CD4-positive, alpha-beta T cell (primary cell): ENCODE data around the gene OSBPL5. TPM values are rescaled to one million over a fixed set of nuclear protein-coding genes. Genes with fewer than 3 reads are reported as not detected.

Source experiments
- ATAC-seq: fragments of 200-7000 bp; cut with Tn5 transposase; one replicate; pipeline ENCODE4 v1.10.0; 2022; ENCODE audit warnings: mild to moderate bottlenecking; ENCODE audit not compliant: poor library complexity
- CTCF ChIA-PET: fragments of 350-600 bp; sonication (Branson Sonifier 250); formaldehyde crosslinking; loops from one replicate; lab custom pipeline; 2021; ENCODE audit warnings: antibody characterized with exemption, inconsistent platforms; lab: Charles Lee
- POLR2A ChIA-PET: fragments of 350-600 bp; sonication (Branson Sonifier 250); formaldehyde crosslinking; loops from one replicate; lab custom pipeline; 2021; ENCODE audit warnings: antibody characterized with exemption, inconsistent platforms; lab: Charles Lee
- DNase-seq, 14 experiments: peaks; one replicate each; pipeline ENCODE4 v3.0.0-alpha.2; 2013 to 2020; ENCODE audit warnings: mixed read lengths in 2 of 14
- H3K27ac ChIP-seq, 2 donors: one replicate each; pipeline versions ENCODE4 v1.5.1 to v1.7.0; 2013; ENCODE audit warnings: low read length in 2 of 2, low read depth in 1 of 2, mild to moderate bottlenecking in 1 of 2
- H3K27me3 ChIP-seq, 2 experiments: 1 replicate in 1 of 2; 2 replicates in 1 of 2; pipeline versions ENCODE4 v1.6.1 to v1.7.0; 2013; ENCODE audit warnings: low read length in 2 of 2, control low read depth in 1 of 2, mild to moderate bottlenecking in 1 of 2, moderate library complexity in 1 of 2; ENCODE audit not compliant: insufficient read depth in 2 of 2, control insufficient read depth in 1 of 2
- H3K36me3 ChIP-seq: one replicate; pipeline ENCODE4 v1.6.1; 2013; ENCODE audit warnings: low read length, control low read depth; ENCODE audit not compliant: insufficient read depth
- H3K4me1 ChIP-seq: one replicate; pipeline ENCODE4 v1.6.1; 2013; ENCODE audit warnings: low read length, control low read depth; ENCODE audit not compliant: insufficient read depth
- H3K4me3 ChIP-seq: one replicate; pipeline ENCODE4 v1.5.1; 2013; ENCODE audit warnings: mild to moderate bottlenecking, low read length, moderate library complexity
- H3K9me3 ChIP-seq, 2 experiments: 1 replicate in 1 of 2; 2 replicates in 1 of 2; pipeline versions ENCODE4 v1.6.1 to v1.7.0; 2013; ENCODE audit warnings: low read length in 2 of 2, mild to moderate bottlenecking in 2 of 2, control low read depth in 1 of 2, moderate library complexity in 1 of 2; ENCODE audit not compliant: control insufficient read depth in 1 of 2, insufficient read depth in 1 of 2
- H3K27ac Mint-ChIP-seq: one replicate; pipeline ENCODE4 v1.8.0; 2020; ENCODE audit warnings: mixed read lengths
- H3K27me3 Mint-ChIP-seq: one replicate; pipeline ENCODE4 v1.8.0; 2021; ENCODE audit warnings: mixed read lengths
- H3K36me3 Mint-ChIP-seq: one replicate; pipeline ENCODE4 v1.8.0; 2021; ENCODE audit warnings: low read depth, mixed read lengths
- H3K4me1 Mint-ChIP-seq: one replicate; pipeline ENCODE4 v1.8.0; 2021; ENCODE audit warnings: low read depth, mixed read lengths
- H3K4me3 Mint-ChIP-seq: one replicate; pipeline ENCODE4 v1.8.0; 2020; ENCODE audit warnings: mild to moderate bottlenecking, mixed read lengths
- H3K9me3 Mint-ChIP-seq: one replicate; pipeline ENCODE4 v1.8.0; 2020; ENCODE audit warnings: mixed read lengths
- CTCF ChIP-seq: fragments of 200-600 bp; IDR thresholded peaks from one replicate; pipeline ENCODE4 v1.8.0; 2022; ENCODE audit warnings: antibody characterized with exemption, mild to moderate bottlenecking
- intact Hi-C, 2 experiments: fragments of 100-400 bp; cut with DNase I in 1 of 2; cut with micrococcal nuclease in 1 of 2; formaldehyde crosslinking; loops; one replicate each; pipeline versions ENCODE4 v1.15.1 to v1.9.0; 2023 to 2025; cut with DNase I, micrococcal nuclease
- total RNA-seq, 174 experiments: library from RNA in 2 of 174; stranded (reverse) in 2 of 174; gene quantifications; one replicate each; pipeline ENCODE4 v1.2.3 and lab custom pipeline; 2021 to 2026

Gene OSBPL5
- total RNA-seq, 2 experiments from 2014 or later, result 6.7 to 9.1 TPM

DNA sequence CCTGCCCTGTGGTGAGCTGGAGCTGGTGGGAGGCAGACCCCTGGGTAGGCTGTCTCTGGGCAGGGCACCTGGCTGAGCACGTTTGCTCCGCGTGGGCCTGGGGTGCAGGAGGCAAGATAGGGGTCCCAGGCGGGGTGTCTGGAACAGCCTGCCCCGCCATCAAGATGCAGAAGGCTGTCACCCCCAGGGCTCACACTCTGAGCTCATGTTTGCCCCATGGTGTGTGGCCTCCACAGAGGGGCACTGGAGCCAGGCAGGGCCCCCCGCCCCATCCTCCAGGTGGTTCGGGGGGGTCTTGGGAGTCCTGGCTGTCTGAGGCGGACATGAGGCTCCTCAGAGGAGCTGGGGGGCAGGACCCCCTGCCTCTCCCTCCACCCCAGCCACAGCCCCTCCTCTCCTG is 79.0 kb downstream of the OSBPL5 start:
- no peaks in the 10 kb centered on the region for H3K27me3 Mint-ChIP-seq
- no peak for DNase-seq
- no peak overlapping the region for H3K4me3 Mint-ChIP-seq
- Histone ChIP-seq H3K4me1 (no peaks in the 10 kb centered on the region), H3K36me3 (no peaks in the 10 kb centered on the region), H3K4me3 (no peak overlapping the region), H3K27ac (no peak overlapping the region), H3K27me3 (no peaks in the 10 kb centered on the region), H3K9me3 (no peaks in the 10 kb centered on the region)
- H3K27ac Mint-ChIP-seq, result no peak overlapping the region
- no peaks in the 10 kb centered on the region for H3K9me3 Mint-ChIP-seq
- POLR2A ChIA-PET, result interaction anchor here (0.8 kb wide), 1 partner anchor 71 kb away, joined by 3 read pairs; no protein-coding TSS in a partner anchor
- intact Hi-C loops, result no loop called here
- H3K36me3 Mint-ChIP-seq, result no peaks in the 10 kb centered on the region
- no peak for ATAC-seq
- no peak for TF ChIP-seq CTCF
- H3K4me1 Mint-ChIP-seq, result no peaks in the 10 kb centered on the region
- CTCF ChIA-PET, result no interaction called here

DNA sequence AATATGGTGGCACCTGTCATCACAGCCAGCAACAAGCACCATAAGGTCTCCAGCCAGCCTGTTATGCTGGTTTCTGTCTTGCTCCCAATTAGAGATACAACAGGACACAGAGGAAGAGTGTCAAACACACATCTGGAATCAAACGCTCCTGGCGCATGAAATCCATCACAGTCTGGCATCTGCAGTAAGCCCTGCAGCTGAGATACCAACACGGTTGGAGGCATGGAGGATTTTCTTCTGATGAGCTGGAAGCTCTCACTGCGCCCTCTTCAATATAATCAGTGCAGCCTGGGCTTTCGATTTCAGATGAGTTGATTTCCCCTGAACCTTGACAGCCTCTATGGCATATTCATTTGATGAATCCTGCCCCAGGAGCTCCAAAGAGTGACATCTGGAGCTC is 80.1 kb downstream of the OSBPL5 start:
- Histone ChIP-seq H3K9me3 (no peaks in the 10 kb centered on the region), H3K27ac (no peak overlapping the region), H3K4me3 (no peak overlapping the region), H3K4me1 (no peaks in the 10 kb centered on the region), H3K36me3 (no peaks in the 10 kb centered on the region), H3K27me3 (no peaks in the 10 kb centered on the region)
- Mint-ChIP-seq H3K27ac (no peak overlapping the region), H3K9me3 (no peaks in the 10 kb centered on the region), H3K36me3 (no peaks in the 10 kb centered on the region), H3K27me3 (peaks cover 4% of the 10 kb centered on the region), H3K4me1 (no peaks in the 10 kb centered on the region), H3K4me3 (no peak overlapping the region)
- no peak for TF ChIP-seq CTCF
- intact Hi-C loops, result no loop called here
- ChIA-PET CTCF (no interaction called here), POLR2A (interaction anchor here (0.5 to 0.8 kb wide), 2 partner anchors 70 to 861 kb away, joined by 3 read pairs; no protein-coding TSS in a partner anchor)
- ATAC-seq (no peak), DNase-seq (no peak)

- no peak overlapping the region for H3K4me3 ChIP-seq
- Mint-ChIP-seq H3K27me3 (peaks cover 4% of the 10 kb centered on the region), H3K4me1 (no peaks in the 10 kb centered on the region), H3K4me3 (no peak overlapping the region), H3K36me3 (no peaks in the 10 kb centered on the region), H3K9me3 (no peaks in the 10 kb centered on the region), H3K27ac (no peak overlapping the region)
- no peak for TF ChIP-seq CTCF
- H3K36me3 ChIP-seq, result no peaks in the 10 kb centered on the region
- H3K27ac ChIP-seq, result no peak overlapping the region
- CTCF ChIA-PET, result no interaction called here
- DNase-seq (no peak), ATAC-seq (no peak)
- H3K27me3 ChIP-seq, result no peaks in the 10 kb centered on the region
- intact Hi-C loops, result no loop called here
- H3K4me1 ChIP-seq, result no peaks in the 10 kb centered on the region
- no peaks in the 10 kb centered on the region for H3K9me3 ChIP-seq
- POLR2A ChIA-PET, result no interaction called here
Observed at GRCh38 chr11:3083321-3083720, 81.8 kb downstream of the OSBPL5 start.
